Measurements from ENCODE around the gene ICAM2. TPM values are rescaled to one million over a fixed set of nuclear protein-coding genes. Genes with fewer than 3 reads are reported as not detected.

ICAM2 gene
- total RNA-seq, 1 donor from 2014 or later: 55.7 TPM

DNA sequence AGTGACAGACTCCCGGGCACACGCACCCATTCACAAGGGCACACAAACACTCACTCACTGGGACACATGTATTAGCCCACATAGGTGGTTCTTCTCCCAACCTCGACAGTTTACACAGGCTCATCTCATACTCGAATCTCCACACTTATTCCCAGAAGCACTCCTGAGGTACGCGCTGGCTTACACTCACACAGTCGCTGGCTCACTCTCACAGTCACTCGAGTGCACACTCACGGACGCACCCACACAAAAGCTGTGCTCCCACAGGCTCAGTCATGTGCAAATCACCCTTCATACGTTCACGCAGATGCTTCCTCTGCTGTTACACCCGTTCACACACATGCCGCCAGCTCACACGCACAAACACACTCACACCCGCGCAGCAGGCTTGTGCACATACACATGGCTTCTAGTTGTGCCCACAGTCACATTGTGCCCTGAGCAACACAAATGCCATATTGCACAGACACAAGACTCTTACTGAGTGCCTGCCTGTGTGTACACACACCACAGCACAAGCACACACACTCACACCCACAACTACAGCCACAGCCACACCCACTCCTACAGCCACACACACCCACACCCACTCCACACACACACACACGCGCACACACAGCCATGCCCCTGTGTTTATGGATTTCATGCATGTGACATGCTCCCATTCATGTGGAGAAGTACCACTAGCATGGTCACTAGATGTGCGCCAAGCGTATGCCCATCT lies 30.6 kb downstream of the ICAM2 start:
- no peaks in the 10 kb centered on the region for H3K27me3 ChIP-seq
- H3K4me3 ChIP-seq: no peak overlapping the region
- no peaks in the 10 kb centered on the region for H3K9me3 ChIP-seq
- no peaks in the 10 kb centered on the region for H3K36me3 ChIP-seq
- intact Hi-C loops (cut with DNase I): no loop called here
- no peak overlapping the region for H3K27ac ChIP-seq
- H3K4me1 ChIP-seq: peaks cover 19% of the 10 kb centered on the region
- TF ChIP-seq POLR2AphosphoS5 (IDR thresholded peaks at IDR 0.05; ENCODE audit: insufficient read depth in 1 of 2, low read depth in 1 of 2) (no peak), POLR2A (IDR thresholded peaks at IDR 0.05) (no peak)
- TF ChIP-seq, protein P1, sequence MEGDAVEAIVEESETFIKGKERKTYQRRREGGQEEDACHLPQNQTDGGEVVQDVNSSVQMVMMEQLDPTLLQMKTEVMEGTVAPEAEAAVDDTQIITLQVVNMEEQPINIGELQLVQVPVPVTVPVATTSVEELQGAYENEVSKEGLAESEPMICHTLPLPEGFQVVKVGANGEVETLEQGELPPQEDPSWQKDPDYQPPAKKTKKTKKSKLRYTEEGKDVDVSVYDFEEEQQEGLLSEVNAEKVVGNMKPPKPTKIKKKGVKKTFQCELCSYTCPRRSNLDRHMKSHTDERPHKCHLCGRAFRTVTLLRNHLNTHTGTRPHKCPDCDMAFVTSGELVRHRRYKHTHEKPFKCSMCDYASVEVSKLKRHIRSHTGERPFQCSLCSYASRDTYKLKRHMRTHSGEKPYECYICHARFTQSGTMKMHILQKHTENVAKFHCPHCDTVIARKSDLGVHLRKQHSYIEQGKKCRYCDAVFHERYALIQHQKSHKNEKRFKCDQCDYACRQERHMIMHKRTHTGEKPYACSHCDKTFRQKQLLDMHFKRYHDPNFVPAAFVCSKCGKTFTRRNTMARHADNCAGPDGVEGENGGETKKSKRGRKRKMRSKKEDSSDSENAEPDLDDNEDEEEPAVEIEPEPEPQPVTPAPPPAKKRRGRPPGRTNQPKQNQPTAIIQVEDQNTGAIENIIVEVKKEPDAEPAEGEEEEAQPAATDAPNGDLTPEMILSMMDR (IDR thresholded peaks at IDR 0.05): no peak
- DNase-seq (ENCODE audit: extremely low spot score in 2 of 2): no peak

DNA sequence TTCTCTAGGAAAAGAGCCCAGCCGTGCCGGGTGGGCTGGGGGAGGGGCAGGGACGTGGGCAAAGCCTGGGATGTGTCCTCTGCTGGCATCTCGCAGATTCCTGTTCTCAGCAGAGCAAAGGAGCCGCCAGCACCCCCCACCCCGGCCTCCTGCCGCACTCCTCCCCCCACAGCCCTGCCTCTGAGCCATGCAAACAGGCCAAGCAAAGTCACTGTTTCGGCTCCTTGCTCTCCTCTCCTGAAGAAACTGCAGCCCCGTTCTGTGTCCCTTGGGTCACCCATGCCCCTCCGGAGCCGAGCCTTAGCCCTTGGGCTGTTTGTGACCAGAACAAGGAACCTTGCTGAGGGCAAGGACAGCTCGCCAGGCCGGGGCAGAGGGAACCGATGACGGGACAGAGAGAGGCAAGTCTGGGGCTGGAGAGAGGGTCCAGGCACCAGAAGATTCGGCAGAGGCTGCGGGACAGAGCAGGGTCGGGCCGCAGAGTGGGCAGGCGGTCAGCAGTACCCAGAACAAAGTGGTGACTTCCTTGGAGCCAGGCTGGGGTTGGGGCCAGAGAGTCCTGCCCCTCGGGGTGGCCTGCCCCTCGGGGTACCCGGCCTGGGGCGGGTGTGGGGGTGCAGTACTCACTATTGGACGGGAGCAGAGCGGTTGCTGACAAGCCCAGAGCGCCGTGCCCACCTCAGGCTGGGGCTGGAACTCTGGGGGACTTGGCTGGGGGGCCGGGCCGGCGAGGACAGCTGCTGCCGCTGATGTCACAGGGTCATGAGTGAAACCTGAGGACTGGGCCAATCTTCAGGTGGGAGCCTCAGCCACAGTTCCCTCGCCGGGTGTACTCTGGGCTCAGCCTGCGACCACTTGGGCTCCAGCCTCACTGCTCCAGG lies 31.5 kb downstream of the ICAM2 start:
- Histone ChIP-seq H3K4me3 (no peak overlapping the region), H3K27me3 (no peaks in the 10 kb centered on the region), H3K36me3 (no peaks in the 10 kb centered on the region), H3K27ac (no peak overlapping the region), H3K4me1 (peaks cover 27% of the 10 kb centered on the region), H3K9me3 (no peaks in the 10 kb centered on the region)
- intact Hi-C loops (cut with DNase I): no loop called here
- TF ChIP-seq POLR2A (IDR thresholded peaks at IDR 0.05) (no peak), POLR2AphosphoS5 (IDR thresholded peaks at IDR 0.05; ENCODE audit: insufficient read depth in 1 of 2, low read depth in 1 of 2) (no peak)
- TF ChIP-seq, protein P1 (IDR thresholded peaks at IDR 0.05): no peak
- DNase-seq (ENCODE audit: extremely low spot score in 2 of 2): no peak

DNA sequence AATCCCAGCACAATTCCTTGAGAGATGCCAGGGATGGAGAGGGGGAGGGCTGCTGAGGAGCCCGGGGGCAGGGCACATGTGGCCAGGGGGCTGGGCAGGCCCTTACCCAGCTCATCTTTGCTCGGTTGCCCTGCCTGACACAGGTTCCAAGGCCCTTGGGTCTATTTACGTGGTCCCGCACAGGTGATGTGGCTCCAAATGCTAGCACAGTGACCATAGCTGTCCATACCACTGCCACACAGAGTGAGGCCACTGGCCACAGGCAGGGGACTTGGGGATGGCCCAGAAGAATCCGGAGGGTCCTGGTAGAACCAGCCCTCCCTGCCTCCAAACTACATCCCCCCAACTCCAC lies 32.3 kb downstream of the ICAM2 start:
- TF ChIP-seq POLR2AphosphoS5 (IDR thresholded peaks at IDR 0.05; ENCODE audit: insufficient read depth in 1 of 2, low read depth in 1 of 2): no peak
- TF ChIP-seq POLR2A (IDR thresholded peaks at IDR 0.05): no peak
- TF ChIP-seq, protein P1 (IDR thresholded peaks at IDR 0.05): no peak
- H3K4me3 ChIP-seq: no peak overlapping the region
- peaks cover 36% of the 10 kb centered on the region for H3K4me1 ChIP-seq
- H3K27me3 ChIP-seq: no peaks in the 10 kb centered on the region
- no peak for DNase-seq (ENCODE audit: extremely low spot score in 2 of 2)
- intact Hi-C loops (cut with DNase I): no loop called here
- H3K27ac ChIP-seq: no peak overlapping the region
- H3K36me3 ChIP-seq: no peaks in the 10 kb centered on the region
- no peaks in the 10 kb centered on the region for H3K9me3 ChIP-seq

DNA sequence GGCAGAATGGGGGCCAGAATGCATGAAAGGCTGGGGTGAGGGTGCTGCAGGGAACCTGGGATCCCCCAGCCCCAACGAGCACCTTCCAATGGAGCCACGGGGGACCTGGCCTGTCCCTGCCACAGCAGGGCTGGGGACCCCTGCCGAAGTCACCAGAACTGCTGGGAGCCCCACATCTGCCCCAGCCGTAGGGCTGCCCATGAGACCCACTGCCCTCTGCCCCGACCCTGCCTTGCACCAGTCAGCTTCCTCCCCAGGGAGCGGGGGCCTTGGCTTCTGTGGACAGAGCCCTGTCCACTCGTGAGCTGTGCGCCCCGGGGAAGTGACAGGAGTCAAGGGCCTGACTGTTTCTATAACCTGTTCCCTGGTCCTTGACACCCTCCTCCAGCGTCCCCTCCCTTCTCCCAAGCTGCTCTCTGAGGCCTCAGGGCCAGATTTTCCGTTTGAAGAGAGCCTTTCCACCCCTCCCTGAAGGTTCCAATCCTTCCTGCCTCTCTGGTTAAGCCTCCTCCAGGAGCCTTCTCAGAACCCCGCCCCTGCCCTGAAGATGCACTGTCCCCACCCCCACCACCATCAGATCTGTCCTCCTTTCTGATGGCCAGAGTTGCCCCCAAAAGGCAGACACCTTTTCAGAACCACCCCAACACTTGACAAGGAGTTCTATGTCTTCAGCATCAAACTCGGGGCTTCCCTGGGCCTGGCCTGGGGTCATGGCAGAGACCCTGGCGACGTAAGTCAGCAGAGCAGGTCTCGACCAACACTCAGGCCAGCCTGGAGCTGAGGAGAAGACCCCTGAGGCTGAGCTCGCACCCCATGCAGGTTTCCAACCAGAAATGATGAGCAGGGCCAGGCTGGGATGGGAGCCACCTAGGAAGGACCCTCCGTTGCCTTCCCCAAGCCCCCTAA lies 33.0 kb downstream of the ICAM2 start:
- no peak for TF ChIP-seq POLR2A (IDR thresholded peaks at IDR 0.05)
- TF ChIP-seq, protein P1 (IDR thresholded peaks at IDR 0.05): no peak
- TF ChIP-seq POLR2AphosphoS5 (IDR thresholded peaks at IDR 0.05; ENCODE audit: insufficient read depth in 1 of 2, low read depth in 1 of 2): no peak
- H3K4me1 ChIP-seq: peaks cover 40% of the 10 kb centered on the region
- no peak for DNase-seq (ENCODE audit: extremely low spot score in 2 of 2)
- no peaks in the 10 kb centered on the region for H3K9me3 ChIP-seq
- no peaks in the 10 kb centered on the region for H3K36me3 ChIP-seq
- no peak overlapping the region for H3K4me3 ChIP-seq
- intact Hi-C loops (cut with DNase I): no loop called here
- H3K27ac ChIP-seq: no peak overlapping the region
- no peaks in the 10 kb centered on the region for H3K27me3 ChIP-seq

Data from vagina (tissue), 2 donors.